SU-DHL-6 (cell line): Measurements from ENCODE around the gene SUCLG2.

Source experiments
- EZH2phosphoT487 ChIP-seq: fragments of 200-600 bp; sonication (generic), shearing (Covaris generic); conservative IDR thresholded peaks from 2 replicates; pipeline ENCODE4 v1.6.1; 2018; ENCODE audit warnings: mild to moderate bottlenecking, antibody characterized with exemption, low read length, moderate library complexity, mixed read lengths
- TF ChIP-seq, protein P1 (sequence below): fragments of 200-600 bp; sonication (generic); IDR thresholded peaks from one replicate; pipeline ENCODE4 v1.5.1; 2017; ENCODE audit warnings: antibody characterized with exemption, mild to moderate bottlenecking, low read length, moderate library complexity; ENCODE audit not compliant: insufficient read depth, poor library complexity, severe bottlenecking

- TF ChIP-seq, protein P1, sequence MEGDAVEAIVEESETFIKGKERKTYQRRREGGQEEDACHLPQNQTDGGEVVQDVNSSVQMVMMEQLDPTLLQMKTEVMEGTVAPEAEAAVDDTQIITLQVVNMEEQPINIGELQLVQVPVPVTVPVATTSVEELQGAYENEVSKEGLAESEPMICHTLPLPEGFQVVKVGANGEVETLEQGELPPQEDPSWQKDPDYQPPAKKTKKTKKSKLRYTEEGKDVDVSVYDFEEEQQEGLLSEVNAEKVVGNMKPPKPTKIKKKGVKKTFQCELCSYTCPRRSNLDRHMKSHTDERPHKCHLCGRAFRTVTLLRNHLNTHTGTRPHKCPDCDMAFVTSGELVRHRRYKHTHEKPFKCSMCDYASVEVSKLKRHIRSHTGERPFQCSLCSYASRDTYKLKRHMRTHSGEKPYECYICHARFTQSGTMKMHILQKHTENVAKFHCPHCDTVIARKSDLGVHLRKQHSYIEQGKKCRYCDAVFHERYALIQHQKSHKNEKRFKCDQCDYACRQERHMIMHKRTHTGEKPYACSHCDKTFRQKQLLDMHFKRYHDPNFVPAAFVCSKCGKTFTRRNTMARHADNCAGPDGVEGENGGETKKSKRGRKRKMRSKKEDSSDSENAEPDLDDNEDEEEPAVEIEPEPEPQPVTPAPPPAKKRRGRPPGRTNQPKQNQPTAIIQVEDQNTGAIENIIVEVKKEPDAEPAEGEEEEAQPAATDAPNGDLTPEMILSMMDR = no peak
- no peak for TF ChIP-seq EZH2phosphoT487
Observed at GRCh38 chr3:67617518-67617917, 36.9 kb downstream of the SUCLG2 start.
